Vagina (tissue), 2 donors: Measurements from ENCODE around the gene BIN1. TPM values are rescaled to one million over a fixed set of nuclear protein-coding genes. Genes with fewer than 3 reads are reported as not detected.

ENCODE experiments used
- DNase-seq, 2 donors: peaks; one replicate each; pipeline ENCODE4 v3.0.0-alpha.2; 2017; ENCODE audit errors: extremely low spot score in 2 of 2
- H3K27ac ChIP-seq: fragments of 200-600 bp; sonication (generic); one replicate; pipeline ENCODE4 v1.5.1; 2019
- H3K27me3 ChIP-seq: fragments of 200-600 bp; sonication (generic); one replicate; pipeline ENCODE4 v1.5.1; 2019
- H3K36me3 ChIP-seq, 2 donors: fragments of 200-600 bp; sonication (generic); one replicate each; pipeline ENCODE4 v1.5.1; 2017 to 2019
- H3K4me1 ChIP-seq: fragments of 200-600 bp; sonication (generic); one replicate; pipeline ENCODE4 v1.5.1; 2019
- H3K4me3 ChIP-seq, 2 donors: fragments of 200-600 bp; sonication (generic); 1 replicate in 1 of 2; 2 replicates in 1 of 2; pipeline ENCODE4 v1.5.1; 2016 to 2019
- H3K9me3 ChIP-seq: fragments of 200-600 bp; sonication (generic); one replicate; pipeline ENCODE4 v1.5.1; 2019
- POLR2A ChIP-seq, 2 donors: fragments of 450-650 bp; IDR thresholded peaks; one replicate each; pipeline ENCODE4 v1.6.1; 2017; ENCODE audit warnings: antibody characterized with exemption in 2 of 2, mild to moderate bottlenecking in 2 of 2, moderate library complexity in 2 of 2
- POLR2AphosphoS5 ChIP-seq, 2 donors: sonication (generic); formaldehyde crosslinking; IDR thresholded peaks; one replicate each; pipeline ENCODE4 v1.9.0; 2017; ENCODE audit warnings: antibody characterized with exemption in 2 of 2, mild to moderate bottlenecking in 2 of 2, low read depth in 1 of 2; ENCODE audit not compliant: insufficient read depth in 1 of 2
- intact Hi-C: fragments of 100-400 bp; cut with DNase I; formaldehyde crosslinking; loops from one replicate; pipeline ENCODE4 v1.15.1; 2023
- total RNA-seq: library from RNA; depleted of rRNA; stranded (reverse); fragments of >200 nt; gene quantifications from one replicate; pipeline ENCODE4 v1.2.3, GENCODE V29; 2016
- TF ChIP-seq, protein P1 (sequence below), 3 experiments: fragments of 450-650 bp in 2 of 3; fragments of 200-600 bp in 1 of 3; sonication (generic) in 1 of 3; IDR thresholded peaks; one replicate each; pipeline ENCODE4 v1.5.1; 2017 to 2019; ENCODE audit warnings: antibody characterized with exemption in 3 of 3, mild to moderate bottlenecking in 2 of 3, moderate library complexity in 2 of 3

The BIN1 gene
- total RNA-seq, 1 donor from 2014 or later: 60.9 TPM

- H3K36me3 ChIP-seq: no peaks in the 10 kb centered on the region
- H3K4me3 ChIP-seq: no peak overlapping the region
- TF ChIP-seq POLR2A (IDR thresholded peaks at IDR 0.05) (no peak), POLR2AphosphoS5 (IDR thresholded peaks at IDR 0.05; ENCODE audit: insufficient read depth in 1 of 2, low read depth in 1 of 2) (no peak)
- TF ChIP-seq, protein P1, sequence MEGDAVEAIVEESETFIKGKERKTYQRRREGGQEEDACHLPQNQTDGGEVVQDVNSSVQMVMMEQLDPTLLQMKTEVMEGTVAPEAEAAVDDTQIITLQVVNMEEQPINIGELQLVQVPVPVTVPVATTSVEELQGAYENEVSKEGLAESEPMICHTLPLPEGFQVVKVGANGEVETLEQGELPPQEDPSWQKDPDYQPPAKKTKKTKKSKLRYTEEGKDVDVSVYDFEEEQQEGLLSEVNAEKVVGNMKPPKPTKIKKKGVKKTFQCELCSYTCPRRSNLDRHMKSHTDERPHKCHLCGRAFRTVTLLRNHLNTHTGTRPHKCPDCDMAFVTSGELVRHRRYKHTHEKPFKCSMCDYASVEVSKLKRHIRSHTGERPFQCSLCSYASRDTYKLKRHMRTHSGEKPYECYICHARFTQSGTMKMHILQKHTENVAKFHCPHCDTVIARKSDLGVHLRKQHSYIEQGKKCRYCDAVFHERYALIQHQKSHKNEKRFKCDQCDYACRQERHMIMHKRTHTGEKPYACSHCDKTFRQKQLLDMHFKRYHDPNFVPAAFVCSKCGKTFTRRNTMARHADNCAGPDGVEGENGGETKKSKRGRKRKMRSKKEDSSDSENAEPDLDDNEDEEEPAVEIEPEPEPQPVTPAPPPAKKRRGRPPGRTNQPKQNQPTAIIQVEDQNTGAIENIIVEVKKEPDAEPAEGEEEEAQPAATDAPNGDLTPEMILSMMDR (IDR thresholded peaks at IDR 0.05): no peak
- intact Hi-C loops: no loop called here
- no peaks in the 10 kb centered on the region for H3K27me3 ChIP-seq
- DNase-seq: no peak
- H3K9me3 ChIP-seq: no peaks in the 10 kb centered on the region
- peak overlapping the region; percentile 75 for H3K27ac ChIP-seq
- peaks cover 28% of the 10 kb centered on the region for H3K4me1 ChIP-seq
These were observed 57.7 kb downstream of the BIN1 start for GRCh38 chr2:127048969-127049897.

GRCh38 chr2:127048618-127048935 lies 58.4 kb downstream of the BIN1 start:
- peaks cover 28% of the 10 kb centered on the region for H3K4me1 ChIP-seq
- H3K27ac ChIP-seq: no peak overlapping the region
- TF ChIP-seq, protein P1 (IDR thresholded peaks at IDR 0.05): no peak
- TF ChIP-seq POLR2AphosphoS5 (IDR thresholded peaks at IDR 0.05; ENCODE audit: insufficient read depth in 1 of 2, low read depth in 1 of 2) (no peak), POLR2A (IDR thresholded peaks at IDR 0.05) (no peak)
- H3K27me3 ChIP-seq: no peaks in the 10 kb centered on the region
- no peak for DNase-seq
- no peaks in the 10 kb centered on the region for H3K36me3 ChIP-seq
- intact Hi-C loops: no loop called here
- no peak overlapping the region for H3K4me3 ChIP-seq
- no peaks in the 10 kb centered on the region for H3K9me3 ChIP-seq

- TF ChIP-seq POLR2A (IDR thresholded peaks at IDR 0.05) (no peak), POLR2AphosphoS5 (IDR thresholded peaks at IDR 0.05; ENCODE audit: insufficient read depth in 1 of 2, low read depth in 1 of 2) (no peak)
- TF ChIP-seq, protein P1 (IDR thresholded peaks at IDR 0.05): no peak
- no peaks in the 10 kb centered on the region for H3K9me3 ChIP-seq
- H3K27me3 ChIP-seq: no peaks in the 10 kb centered on the region
- intact Hi-C loops: no loop called here
- H3K4me3 ChIP-seq: no peak overlapping the region
- H3K27ac ChIP-seq: no peak overlapping the region
- peaks cover 28% of the 10 kb centered on the region for H3K4me1 ChIP-seq
- DNase-seq: no peak
- H3K36me3 ChIP-seq: no peaks in the 10 kb centered on the region
These were observed 59.0 kb downstream of the BIN1 start for GRCh38 chr2:127047716-127048617.

- TF ChIP-seq POLR2AphosphoS5 (IDR thresholded peaks at IDR 0.05; ENCODE audit: insufficient read depth in 1 of 2, low read depth in 1 of 2): no peak
- TF ChIP-seq, protein P1 (IDR thresholded peaks at IDR 0.05): no peak
- TF ChIP-seq POLR2A (IDR thresholded peaks at IDR 0.05): no peak
These were observed 59.9 kb downstream of the BIN1 start for GRCh38 chr2:127047054-127047453.

More at GRCh38 chr2:127047054-127047453, 59.9 kb downstream of the BIN1 start:
- Histone ChIP-seq H3K4me1 (peaks cover 28% of the 10 kb centered on the region), H3K4me3 (no peak overlapping the region), H3K27me3 (no peaks in the 10 kb centered on the region), H3K36me3 (no peaks in the 10 kb centered on the region), H3K9me3 (no peaks in the 10 kb centered on the region), H3K27ac (no peak overlapping the region)
- no peak for DNase-seq
- intact Hi-C loops: no loop called here
